Measurements from ENCODE around the gene DCAKD.

DCAKD gene

GRCh38 chr17:45061606-45062205 lies 10.3 kb upstream of the DCAKD start:
- no peaks in the 10 kb centered on the region for H3K9me3 ChIP-seq (ENCODE audit: control insufficient read depth, insufficient read depth, low read length)
- no peaks in the 10 kb centered on the region for H3F3A ChIP-seq (ENCODE audit: control insufficient read depth, insufficient read depth)
- peak overlapping the region; percentile 98 for H3K4me3 ChIP-seq (ENCODE audit: low read length)
- peak overlapping the region; percentile 62 for H3K27ac ChIP-seq (ENCODE audit: low read depth, low read length)
- no peak for TF ChIP-seq CTCF (IDR thresholded peaks at IDR 0.05; ENCODE audit: low read depth, low read length, poor library complexity, severe bottlenecking)
- TF ChIP-seq EZH2phosphoT487 (IDR thresholded peaks at IDR 0.05; ENCODE audit: borderline replicate concordance, low read length) = no peak
- no peaks in the 10 kb centered on the region for H3K27me3 ChIP-seq (ENCODE audit: control insufficient read depth, low read length)
- H3K9me2 ChIP-seq (replicated peaks; ENCODE audit: control insufficient read depth, low read length) = no peaks in the 10 kb centered on the region
- peaks cover 28% of the 10 kb centered on the region for H3K4me1 ChIP-seq (ENCODE audit: control insufficient read depth, low read length)
- H4K20me1 ChIP-seq (ENCODE audit: control insufficient read depth, insufficient read depth, low read depth, low read length) = no peaks in the 10 kb centered on the region
- peak overlapping the region; percentile 98 for H3K4me2 ChIP-seq (ENCODE audit: low read length)
- peaks cover 22% of the 10 kb centered on the region for H3K36me3 ChIP-seq (ENCODE audit: control insufficient read depth, low read length)
- peaks cover 91% of the 10 kb centered on the region for H3K79me2 ChIP-seq (ENCODE audit: control insufficient read depth, low read length)

GRCh38 chr17:45060797-45061605 lies 9.6 kb upstream of the DCAKD start, which contains the start of gene NMT1:
Gene NMT1 (plus strand): TSS chr17:45061317. CDS start chr17:45061330, 13 bp downstream.
- no peaks in the 10 kb centered on the region for H3K9me3 ChIP-seq (ENCODE audit: control insufficient read depth, insufficient read depth, low read length)
- H3K9me2 ChIP-seq (replicated peaks; ENCODE audit: control insufficient read depth, low read length) = no peaks in the 10 kb centered on the region
- H3K79me2 ChIP-seq (ENCODE audit: control insufficient read depth, low read length) = peaks cover 85% of the 10 kb centered on the region
- peak within 1 kb of the TSS; percentile 62 for H3K27ac ChIP-seq (ENCODE audit: low read depth, low read length)
- H3F3A ChIP-seq (ENCODE audit: control insufficient read depth, insufficient read depth) = peaks cover 2% of the 10 kb centered on the region; the same call in 1 of the 2 replicates
- H3K4me3 ChIP-seq (ENCODE audit: low read length) = peak within 1 kb of the TSS; percentile 98
- H3K4me1 ChIP-seq (ENCODE audit: control insufficient read depth, low read length) = peaks cover 28% of the 10 kb centered on the region
- peaks cover 22% of the 10 kb centered on the region for H3K36me3 ChIP-seq (ENCODE audit: control insufficient read depth, low read length)
- TF ChIP-seq CTCF (IDR thresholded peaks at IDR 0.05; ENCODE audit: low read depth, low read length, poor library complexity, severe bottlenecking) = no peak
- TF ChIP-seq EZH2phosphoT487 (IDR thresholded peaks at IDR 0.05; ENCODE audit: borderline replicate concordance, low read length) = no peak
- no peaks in the 10 kb centered on the region for H4K20me1 ChIP-seq (ENCODE audit: control insufficient read depth, insufficient read depth, low read depth, low read length)
- H3K27me3 ChIP-seq (ENCODE audit: control insufficient read depth, low read length) = no peaks in the 10 kb centered on the region
- H3K4me2 ChIP-seq (ENCODE audit: low read length) = peak within 1 kb of the TSS; percentile 98

- Histone ChIP-seq H3K9me3 (ENCODE audit: control insufficient read depth, insufficient read depth, low read length) (no peaks in the 10 kb centered on the region), H3K4me3 (ENCODE audit: low read length) (peak overlapping the region; percentile 98), H3K27ac (ENCODE audit: low read depth, low read length) (peak overlapping the region; percentile 42)
Observed at GRCh38 chr17:45060382-45060796, 9.0 kb upstream of the DCAKD start.

More at GRCh38 chr17:45060382-45060796, 9.0 kb upstream of the DCAKD start:
- Histone ChIP-seq H3K36me3 (ENCODE audit: control insufficient read depth, low read length) (peaks cover 22% of the 10 kb centered on the region), H3F3A (ENCODE audit: control insufficient read depth, insufficient read depth) (peaks cover 2% of the 10 kb centered on the region; the same call in 1 of the 2 replicates), H4K20me1 (ENCODE audit: control insufficient read depth, insufficient read depth, low read depth, low read length) (no peaks in the 10 kb centered on the region), H3K9me2 (replicated peaks; ENCODE audit: control insufficient read depth, low read length) (no peaks in the 10 kb centered on the region), H3K79me2 (ENCODE audit: control insufficient read depth, low read length) (peaks cover 79% of the 10 kb centered on the region), H3K4me1 (ENCODE audit: control insufficient read depth, low read length) (peaks cover 28% of the 10 kb centered on the region), H3K4me2 (ENCODE audit: low read length) (peak overlapping the region; percentile 79), H3K27me3 (ENCODE audit: control insufficient read depth, low read length) (no peaks in the 10 kb centered on the region)
- no peak for TF ChIP-seq EZH2phosphoT487 (IDR thresholded peaks at IDR 0.05; ENCODE audit: borderline replicate concordance, low read length)

Data from DOHH2 (cell line).